ENCODE measurements around the gene PDCL2. TPM values are rescaled to one million over a fixed set of nuclear protein-coding genes. Genes with fewer than 3 reads are reported as not detected.
"Not testable (repeated sequence)": the region's sequence is repeated elsewhere in the genome, so short reads cannot be mapped to it uniquely, and the experiment has no call there.

PDCL2 gene
- total and polyA plus RNA-seq, 5 donors from 2014 or later, result not detected

DNA sequence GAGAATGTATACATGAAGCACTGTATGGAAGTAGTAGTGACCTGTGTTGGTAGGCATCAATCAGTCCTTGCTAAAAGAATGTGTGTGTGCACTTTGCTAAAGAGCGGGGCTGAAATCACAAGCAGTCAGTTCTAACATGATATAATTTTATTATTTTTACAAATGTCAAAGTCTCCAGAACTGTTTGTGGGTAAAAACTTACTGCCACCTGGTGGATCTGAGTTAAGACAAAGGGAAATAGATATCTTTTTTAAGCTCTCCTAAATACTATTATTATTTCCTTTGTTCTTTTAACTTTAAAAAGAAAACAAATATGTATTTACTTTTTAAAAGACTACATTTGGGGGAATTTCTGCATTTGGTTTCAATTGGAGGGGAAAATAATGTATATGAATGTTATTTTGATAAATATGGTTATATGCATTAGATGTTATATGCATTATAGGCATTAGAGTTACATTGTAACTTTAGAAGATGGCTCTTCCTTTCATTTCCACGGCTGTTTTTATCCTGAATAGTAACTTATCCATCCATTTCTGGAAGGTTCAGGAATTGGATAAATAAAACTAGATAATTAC is 37.5 kb downstream of the PDCL2 start:
- H3K4me3 Mint-ChIP-seq, result peak overlapping the region in 1 of 4 donors; percentile 43
- H3K36me3 Mint-ChIP-seq, result no peaks in the 10 kb centered on the region
- Histone ChIP-seq H3K36me3 (ENCODE audit: control insufficient read depth, insufficient read depth, low read length) (no peaks in the 10 kb centered on the region), H3K4me1 (ENCODE audit: control insufficient read depth, insufficient read depth, low read length, poor library complexity, severe bottlenecking) (no peaks in the 10 kb centered on the region), H3K4me3 (ENCODE audit: low read depth, low read length) (no peak overlapping the region), H3K27ac (ENCODE audit: insufficient read depth, low read length, poor library complexity, severe bottlenecking) (no peak overlapping the region), H3K27me3 (ENCODE audit: control insufficient read depth, insufficient read depth, low read length) (peaks cover 6% of the 10 kb centered on the region), H3K9me3 (ENCODE audit: control insufficient read depth in 2 of 2, low read length in 2 of 2) (no peaks in the 10 kb centered on the region)
- H3K9me3 Mint-ChIP-seq, result peaks cover 0 to 2% (median 0%) of the 10 kb centered on the region in 7 donors
- H3K4me1 Mint-ChIP-seq, result peaks cover 0 to 9% (median 4%) of the 10 kb centered on the region in 4 donors
- H3K27ac Mint-ChIP-seq, result no peak overlapping the region
- DNase-seq, result peak in 2 of 3 donors; percentile 49 to 52
- H3K27me3 Mint-ChIP-seq, result peaks cover 21% of the 10 kb centered on the region
- peak in 1 of 2 donors; percentile 52 for ATAC-seq (ENCODE audit: low read depth in 2 of 2)

DNA sequence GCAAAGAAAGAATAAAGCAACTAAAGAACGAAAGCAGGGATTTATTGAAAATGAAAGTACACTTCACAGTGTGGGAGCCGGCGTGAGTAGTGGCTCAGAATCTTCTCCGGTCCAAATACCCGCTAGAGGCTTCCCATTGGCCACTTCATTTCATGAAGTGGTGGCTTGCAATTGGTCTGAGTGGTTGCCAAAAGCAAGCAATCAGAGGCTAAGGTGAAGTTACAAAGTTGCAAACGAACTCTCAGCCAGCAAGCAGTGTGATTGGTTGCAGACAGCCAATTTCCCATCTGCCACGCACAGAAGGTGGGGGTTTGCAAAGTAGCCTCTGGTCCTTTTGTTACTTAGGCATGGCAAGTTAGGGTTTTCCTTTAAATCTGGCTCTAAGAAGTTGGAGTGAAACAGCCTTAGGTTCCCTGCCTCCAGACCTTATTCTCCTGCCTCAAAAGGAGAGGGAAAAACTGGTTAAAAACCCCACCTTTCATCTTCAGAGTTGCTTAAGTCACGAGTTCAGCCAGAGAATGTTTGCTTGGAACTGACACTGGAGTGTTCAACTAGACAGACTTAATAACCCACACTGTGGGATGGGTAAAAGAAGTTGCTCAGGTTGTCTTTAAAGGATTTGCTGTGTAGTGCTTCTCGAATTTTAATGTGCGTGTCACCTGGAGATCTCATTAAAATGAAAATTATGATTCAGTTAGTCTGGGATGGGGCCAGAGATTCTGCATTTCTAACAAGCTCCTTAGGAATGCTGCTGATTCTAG is 38.4 kb downstream of the PDCL2 start:
- no peak overlapping the region for H3K27ac Mint-ChIP-seq

DNA sequence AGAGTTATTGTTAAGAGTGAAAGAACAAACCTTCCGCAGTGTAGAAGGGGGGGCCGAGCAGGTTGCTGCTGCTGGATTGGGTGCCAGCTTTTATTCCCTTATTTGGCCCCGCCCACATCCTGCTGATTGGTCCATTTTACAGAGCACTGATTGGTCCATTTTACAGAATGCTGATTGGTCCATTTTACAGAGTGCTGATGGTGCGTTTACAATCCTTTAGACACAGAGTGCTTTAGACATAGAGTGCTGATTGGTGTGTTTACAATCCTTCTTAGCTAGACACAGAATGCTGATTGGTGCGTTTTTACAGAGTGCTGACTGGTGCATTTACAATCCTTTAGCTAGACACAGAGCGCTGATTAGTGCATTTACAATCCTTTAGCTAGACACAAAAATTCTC is 40.1 kb downstream of the PDCL2 start:
- not testable (repeated sequence) for H3K27ac ChIP-seq (ENCODE audit: insufficient read depth, low read length, poor library complexity, severe bottlenecking); H3K4me3 ChIP-seq (ENCODE audit: low read depth, low read length); H3K36me3 Mint-ChIP-seq; H3K9me3 Mint-ChIP-seq; H3K27ac Mint-ChIP-seq; H3K36me3 ChIP-seq (ENCODE audit: control insufficient read depth, insufficient read depth, low read length); H3K4me1 ChIP-seq (ENCODE audit: control insufficient read depth, insufficient read depth, low read length, poor library complexity, severe bottlenecking); ATAC-seq (ENCODE audit: low read depth in 2 of 2); DNase-seq; H3K27me3 ChIP-seq (ENCODE audit: control insufficient read depth, insufficient read depth, low read length); H3K9me3 ChIP-seq (ENCODE audit: control insufficient read depth in 2 of 2, low read length in 2 of 2)
- peaks cover 27% of the 10 kb centered on the region for H3K27me3 Mint-ChIP-seq
- H3K4me1 Mint-ChIP-seq, result peaks cover 11 to 18% (median 12%) of the 10 kb centered on the region in 4 donors
- H3K4me3 Mint-ChIP-seq, result peak overlapping the region in 1 of 4 donors; percentile 57

More for the DNA sequence above, 38.4 kb downstream of the PDCL2 start:
- peak in 1 of 3 donors; percentile 24 for DNase-seq
- H3K27me3 ChIP-seq (ENCODE audit: control insufficient read depth, insufficient read depth, low read length), result peaks cover 4% of the 10 kb centered on the region
- no peak overlapping the region for H3K27ac ChIP-seq (ENCODE audit: insufficient read depth, low read length, poor library complexity, severe bottlenecking)
- no peak overlapping the region for H3K4me3 ChIP-seq (ENCODE audit: low read depth, low read length)
- peaks cover 0 to 2% (median 0%) of the 10 kb centered on the region in 7 donors for H3K9me3 Mint-ChIP-seq
- H3K36me3 Mint-ChIP-seq, result no peaks in the 10 kb centered on the region
- peak overlapping the region in 2 of 4 donors; percentile 23 to 68 for H3K4me3 Mint-ChIP-seq
- H3K9me3 ChIP-seq (ENCODE audit: control insufficient read depth in 2 of 2, low read length in 2 of 2), result no peaks in the 10 kb centered on the region
- peaks cover 23% of the 10 kb centered on the region for H3K27me3 Mint-ChIP-seq
- H3K4me1 Mint-ChIP-seq, result peaks cover 0 to 13% (median 5%) of the 10 kb centered on the region in 4 donors
- no peak for ATAC-seq (ENCODE audit: low read depth in 2 of 2)
- no peaks in the 10 kb centered on the region for H3K4me1 ChIP-seq (ENCODE audit: control insufficient read depth, insufficient read depth, low read length, poor library complexity, severe bottlenecking)
- no peaks in the 10 kb centered on the region for H3K36me3 ChIP-seq (ENCODE audit: control insufficient read depth, insufficient read depth, low read length)

DNA sequence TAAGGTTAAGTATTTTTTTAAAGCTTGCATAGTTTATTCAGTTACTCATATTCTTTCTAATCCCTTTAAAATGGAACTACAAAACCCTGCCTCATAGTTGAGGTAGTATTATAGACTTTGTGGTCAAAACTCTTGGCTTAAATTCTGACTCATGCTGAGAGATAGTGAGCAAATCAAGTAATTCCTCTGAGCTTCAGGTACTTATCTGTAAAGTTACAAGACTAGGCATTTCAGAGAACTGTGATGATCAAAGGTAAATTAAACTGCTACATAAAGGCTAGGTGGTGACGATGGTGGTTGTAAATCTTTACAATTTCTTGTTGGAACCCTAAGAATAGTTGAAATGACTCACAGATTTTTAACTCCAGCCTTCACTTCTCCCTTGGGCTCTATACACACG is 42.2 kb downstream of the PDCL2 start:
- Mint-ChIP-seq H3K27me3 (peaks cover 33% of the 10 kb centered on the region), H3K4me1 (peaks cover 14 to 23% (median 21%) of the 10 kb centered on the region in 4 donors), H3K9me3 (no peaks in the 10 kb centered on the region), H3K36me3 (no peaks in the 10 kb centered on the region), H3K4me3 (peak overlapping the region in 2 of 4 donors; percentile 13 to 98), H3K27ac (no peak overlapping the region)
- Histone ChIP-seq H3K9me3 (ENCODE audit: control insufficient read depth in 2 of 2, low read length in 2 of 2) (no peaks in the 10 kb centered on the region), H3K27ac (ENCODE audit: insufficient read depth, low read length, poor library complexity, severe bottlenecking) (no peak overlapping the region), H3K27me3 (ENCODE audit: control insufficient read depth, insufficient read depth, low read length) (peaks cover 3% of the 10 kb centered on the region), H3K4me1 (ENCODE audit: control insufficient read depth, insufficient read depth, low read length, poor library complexity, severe bottlenecking) (peaks cover 14% of the 10 kb centered on the region), H3K36me3 (ENCODE audit: control insufficient read depth, insufficient read depth, low read length) (no peaks in the 10 kb centered on the region), H3K4me3 (ENCODE audit: low read depth, low read length) (no peak overlapping the region)
- ATAC-seq (ENCODE audit: low read depth in 2 of 2) (no peak), DNase-seq (peak in 1 of 3 donors; percentile 49)

GRCh38 chr4:55547918-55548317 is 44.1 kb downstream of the PDCL2 start:
- peak overlapping the region in 2 of 3 donors; percentile 90 to 93 for H3K27ac Mint-ChIP-seq
- no peak overlapping the region for H3K27ac ChIP-seq (ENCODE audit: insufficient read depth, low read length, poor library complexity, severe bottlenecking)
- H3K4me3 Mint-ChIP-seq, result peak overlapping the region; percentile 91 to 98 (median 95)
- no peaks in the 10 kb centered on the region for H3K36me3 Mint-ChIP-seq
- H3K27me3 Mint-ChIP-seq, result peaks cover 24% of the 10 kb centered on the region
- DNase-seq, result no peak
- H3K4me3 ChIP-seq (ENCODE audit: low read depth, low read length), result peak overlapping the region; percentile 82
- H3K36me3 ChIP-seq (ENCODE audit: control insufficient read depth, insufficient read depth, low read length), result no peaks in the 10 kb centered on the region
- H3K9me3 Mint-ChIP-seq, result no peaks in the 10 kb centered on the region
- H3K4me1 ChIP-seq (ENCODE audit: control insufficient read depth, insufficient read depth, low read length, poor library complexity, severe bottlenecking), result peaks cover 24% of the 10 kb centered on the region
- no peak for ATAC-seq (ENCODE audit: low read depth in 2 of 2)
- peaks cover 3% of the 10 kb centered on the region for H3K27me3 ChIP-seq (ENCODE audit: control insufficient read depth, insufficient read depth, low read length)
- H3K9me3 ChIP-seq (ENCODE audit: control insufficient read depth in 2 of 2, low read length in 2 of 2), result no peaks in the 10 kb centered on the region
- H3K4me1 Mint-ChIP-seq, result peaks cover 31 to 42% (median 39%) of the 10 kb centered on the region in 4 donors

DNA sequence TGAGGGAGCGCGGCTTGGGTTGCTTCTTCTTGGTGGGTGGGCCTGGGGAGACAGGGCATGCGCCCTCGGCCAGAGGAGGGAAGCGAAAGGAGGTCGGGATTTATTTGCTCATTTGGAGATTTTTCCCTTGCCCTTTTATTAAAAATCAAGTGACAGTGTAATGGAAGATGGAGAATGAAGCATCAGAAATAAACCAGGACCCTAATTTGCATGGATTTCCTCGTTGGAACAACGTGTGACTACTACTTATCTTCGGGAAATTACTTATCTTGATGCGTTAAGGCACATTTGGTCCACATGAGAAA is 44.6 kb downstream of the PDCL2 start:
- H3K36me3 ChIP-seq (ENCODE audit: control insufficient read depth, insufficient read depth, low read length), result no peaks in the 10 kb centered on the region
- Mint-ChIP-seq H3K4me3 (peak overlapping the region; percentile 91 to 98 (median 95)), H3K27me3 (peaks cover 24% of the 10 kb centered on the region), H3K4me1 (peaks cover 33 to 45% (median 42%) of the 10 kb centered on the region in 4 donors), H3K36me3 (no peaks in the 10 kb centered on the region), H3K9me3 (no peaks in the 10 kb centered on the region), H3K27ac (peak overlapping the region; percentile 48 to 93 (median 90))
- peak overlapping the region; percentile 85 for H3K27ac ChIP-seq (ENCODE audit: insufficient read depth, low read length, poor library complexity, severe bottlenecking)
- H3K4me3 ChIP-seq (ENCODE audit: low read depth, low read length), result peak overlapping the region; percentile 82
- H3K4me1 ChIP-seq (ENCODE audit: control insufficient read depth, insufficient read depth, low read length, poor library complexity, severe bottlenecking), result peaks cover 24% of the 10 kb centered on the region
- DNase-seq, result no peak
- no peaks in the 10 kb centered on the region for H3K27me3 ChIP-seq (ENCODE audit: control insufficient read depth, insufficient read depth, low read length)
- no peak for ATAC-seq (ENCODE audit: low read depth in 2 of 2)
- no peaks in the 10 kb centered on the region for H3K9me3 ChIP-seq (ENCODE audit: control insufficient read depth in 2 of 2, low read length in 2 of 2)

GRCh38 chr4:55546756-55547465 is 45.1 kb downstream of the PDCL2 start, which contains the start of gene CLOCK:
CLOCK (minus strand) TSS chr4:55546909; CDS start chr4:55482785, 64,124 bp downstream.
- peaks cover 24% of the 10 kb centered on the region for H3K27me3 Mint-ChIP-seq
- DNase-seq (peak; percentile 79 to 87 (median 84)), ATAC-seq (ENCODE audit: low read depth in 2 of 2) (peak; percentile 72 to 73)
- peak within 1 kb of the TSS; percentile 98 to 99 (median 98) for H3K4me3 Mint-ChIP-seq
- Histone ChIP-seq H3K27ac (ENCODE audit: insufficient read depth, low read length, poor library complexity, severe bottlenecking) (peak within 1 kb of the TSS; percentile 85), H3K9me3 (ENCODE audit: control insufficient read depth in 2 of 2, low read length in 2 of 2) (no peaks in the 10 kb centered on the region), H3K36me3 (ENCODE audit: control insufficient read depth, insufficient read depth, low read length) (no peaks in the 10 kb centered on the region), H3K4me1 (ENCODE audit: control insufficient read depth, insufficient read depth, low read length, poor library complexity, severe bottlenecking) (peaks cover 24% of the 10 kb centered on the region), H3K27me3 (ENCODE audit: control insufficient read depth, insufficient read depth, low read length) (no peaks in the 10 kb centered on the region), H3K4me3 (ENCODE audit: low read depth, low read length) (peak within 1 kb of the TSS; percentile 82)
- H3K36me3 Mint-ChIP-seq, result no peaks in the 10 kb centered on the region
- H3K9me3 Mint-ChIP-seq, result no peaks in the 10 kb centered on the region
- peak within 1 kb of the TSS; percentile 93 to 94 (median 93) for H3K27ac Mint-ChIP-seq
- peaks cover 33 to 48% (median 43%) of the 10 kb centered on the region in 4 donors for H3K4me1 Mint-ChIP-seq
